Ovary (tissue), 9 donors: Measurements from ENCODE around the gene ETV3. TPM values are rescaled to one million over a fixed set of nuclear protein-coding genes. Genes with fewer than 3 reads are reported as not detected.

Experiments used
- DNase-seq, 5 donors: peaks; one replicate each; pipeline ENCODE4 v3.0.0-alpha.2; 2019 to 2020
- H3K27ac ChIP-seq, 2 donors: fragments of 200-600 bp; one replicate each; pipeline versions ENCODE4 v1.5.1 to v1.8.0; 2019 to 2022
- H3K27me3 ChIP-seq: fragments of 200-600 bp; one replicate; pipeline ENCODE4 v1.8.0; 2022
- H3K36me3 ChIP-seq: fragments of 200-600 bp; sonication (generic); one replicate; pipeline ENCODE4 v1.5.1; 2019
- H3K4me1 ChIP-seq: one replicate; pipeline ENCODE4 v1.8.1; 2013; ENCODE audit warnings: mild to moderate bottlenecking, moderate library complexity; ENCODE audit not compliant: insufficient read depth
- H3K4me3 ChIP-seq: fragments of 200-600 bp; sonication (generic); one replicate; pipeline ENCODE4 v1.5.1; 2017
- H3K9me3 ChIP-seq, 2 donors: fragments of 200-600 bp in 1 of 2; sonication (generic) in 1 of 2; one replicate each; pipeline versions ENCODE4 v1.5.1 to v1.8.1; 2013 to 2019; ENCODE audit warnings: mild to moderate bottlenecking in 1 of 2, moderate library complexity in 1 of 2
- CTCF ChIP-seq, 3 donors: fragments of 450-650 bp in 2 of 3; fragments of 200-600 bp in 1 of 3; IDR thresholded peaks; one replicate each; pipeline versions ENCODE4 v1.5.1 to v1.8.0; 2016 to 2022; ENCODE audit warnings: antibody characterized with exemption in 3 of 3, mild to moderate bottlenecking in 1 of 3
- EP300 ChIP-seq: sonication (generic); formaldehyde crosslinking; IDR thresholded peaks from one replicate; pipeline ENCODE4 v1.6.1; 2017; ENCODE audit warnings: antibody characterized with exemption
- POLR2A ChIP-seq: fragments of 450-650 bp; IDR thresholded peaks from one replicate; pipeline ENCODE4 v1.6.1; 2017; ENCODE audit warnings: antibody characterized with exemption, mild to moderate bottlenecking, moderate library complexity
- WGBS, 3 donors: extraction: QIAGEN DNeasy Blood & Tissue Kit in 1 of 3; methylation state at CpG; one replicate each; pipeline versions ENCODE4 v1.1.5 to v1.1.7; 2013 to 2017; 5-methylcytosine and 5-hydroxymethylcytosine counted together
- intact Hi-C, 4 donors: fragments of 100-400 bp; cut with DNase I; formaldehyde crosslinking; loops; one replicate each; pipeline versions ENCODE4 v1.11.0 to v1.15.1; 2022 to 2023
- polyA plus RNA-seq, 2 donors: library from polyadenylated mRNA; stranded (reverse); fragments of 200-250 nt in 1 of 2; fragments of 350-450 nt in 1 of 2; fragmentation: Illumina TruSeq in 1 of 2; extraction: RNeasy Lipid Tissue Mini Kit (QIAGEN cat#74804) in 1 of 2; gene quantifications; one replicate each; pipeline ENCODE4 v1.2.3, GENCODE V29; 2013 to 2014
- total RNA-seq, 7 donors: library from RNA; depleted of rRNA in 2 of 7; stranded (reverse); fragments of >200 nt in 2 of 7; fragmentation: NEBNext Ultra II Directional in 3 of 7; extraction: Animal tissue kit (Norgen Biotek cat#: 25700) in 3 of 7; gene quantifications; one replicate each; pipeline versions ENCODE4 v1.1.0 to v1.2.4, GENCODE V29; 2016 to 2023
- donor health status: DM: no; HTN: no; CAD: no; lungs with moderate emphysema.
- donor health status: DM: no; HTN: no; CAD: no.
- donor health status: Bipolar disorder and iron deficiency.
- donor health status: DM: yes; HTN: yes; CAD: no.
- donor health status: DM: no; HTN: no; CAD: no.
- donor health status: DM: yes; HTN: yes; CAD: no.

The ETV3 gene
- total and polyA plus RNA-seq, 9 donors = 8.0 to 36.4 (median 22.5) TPM

- Histone ChIP-seq H3K36me3 (no peaks in the 10 kb centered on the region), H3K27me3 (no peaks in the 10 kb centered on the region), H3K4me3 (no peak overlapping the region), H3K9me3 (no peaks in the 10 kb centered on the region), H3K4me1 (peaks cover 7% of the 10 kb centered on the region), H3K27ac (no peak overlapping the region)
- intact Hi-C loops = loop anchor here in 1 of 4 donors (2.0 kb wide), 1 partner anchor 67 kb away; no protein-coding TSS in a partner anchor
- no peak for TF ChIP-seq EP300
- TF ChIP-seq CTCF (IDR thresholded peaks at IDR 0.05) = no peak
- TF ChIP-seq POLR2A = no peak
- WGBS, 3 donors = 44 to 45% (median 45%) methylated on average over 9 of the region's 9 CpGs
- no peak for DNase-seq
Observed at GRCh38 chr1:157157501-157158190, 19.5 kb upstream of the ETV3 start.

GRCh38 chr1:157156058-157156541, 17.9 kb upstream of the ETV3 start:
- peaks cover 7% of the 10 kb centered on the region for H3K4me1 ChIP-seq
- WGBS, 3 donors = 4 to 6% (median 4%) methylated on average over 14 of the region's 14 CpGs
- TF ChIP-seq CTCF (IDR thresholded peaks at IDR 0.05) (peak; percentile 87 to 96 (median 92)), POLR2A (no peak), EP300 (no peak)
- no peaks in the 10 kb centered on the region for H3K36me3 ChIP-seq
- DNase-seq = peak; percentile 61 to 85 (median 82)
- no peak overlapping the region for H3K4me3 ChIP-seq
- no peak overlapping the region for H3K27ac ChIP-seq
- H3K27me3 ChIP-seq = no peaks in the 10 kb centered on the region
- intact Hi-C loops = loop anchor here in 1 of 4 donors (2.0 kb wide), 1 partner anchor 65 kb away; no protein-coding TSS in a partner anchor
- H3K9me3 ChIP-seq = no peaks in the 10 kb centered on the region

GRCh38 chr1:157155658-157156057, 17.5 kb upstream of the ETV3 start:
- intact Hi-C loops = loop anchor here (1.0 to 2.0 kb wide), 2 partner anchors 65 kb away; no protein-coding TSS in a partner anchor
- peak in 3 of 5 donors; percentile 25 to 42 (median 37) for DNase-seq
- TF ChIP-seq POLR2A (no peak), EP300 (no peak), CTCF (IDR thresholded peaks at IDR 0.05) (no peak)
- no peaks in the 10 kb centered on the region for H3K27me3 ChIP-seq
- H3K4me1 ChIP-seq = peaks cover 7% of the 10 kb centered on the region
- H3K27ac ChIP-seq = no peak overlapping the region
- WGBS, 3 donors = 15 to 22% (median 22%) methylated on average over 8 of the region's 8 CpGs
- H3K36me3 ChIP-seq = no peaks in the 10 kb centered on the region
- no peak overlapping the region for H3K4me3 ChIP-seq
- H3K9me3 ChIP-seq = no peaks in the 10 kb centered on the region

- DNase-seq = peak; percentile 26 to 51 (median 41)
Observed at GRCh38 chr1:157154940-157155514, 16.8 kb upstream of the ETV3 start.

More at GRCh38 chr1:157154940-157155514, 16.8 kb upstream of the ETV3 start:
- Histone ChIP-seq H3K9me3 (no peaks in the 10 kb centered on the region), H3K4me1 (peaks cover 7% of the 10 kb centered on the region), H3K27ac (no peak overlapping the region), H3K4me3 (no peak overlapping the region), H3K27me3 (no peaks in the 10 kb centered on the region), H3K36me3 (no peaks in the 10 kb centered on the region)
- intact Hi-C loops = loop anchor here in 3 of 4 donors (1.0 to 2.0 kb wide), 2 partner anchors 64 to 65 kb away; no protein-coding TSS in a partner anchor
- TF ChIP-seq CTCF (IDR thresholded peaks at IDR 0.05) (no peak), EP300 (no peak), POLR2A (no peak)
- 37 to 55% (median 50%) methylated on average over 7 of the region's 7 CpGs for WGBS, 3 donors
